GM15510 (cell line): ENCODE data around the gene DUOXA2.

Experiments used
- POLR2A ChIP-seq: IDR thresholded peaks from 3 replicates; pipeline ENCODE4 v1.6.1; 2011; ENCODE audit warnings: borderline replicate concordance; ENCODE audit not compliant: insufficient read length; ENCODE audit errors: extremely low read depth

DUOXA2 gene

DNA sequence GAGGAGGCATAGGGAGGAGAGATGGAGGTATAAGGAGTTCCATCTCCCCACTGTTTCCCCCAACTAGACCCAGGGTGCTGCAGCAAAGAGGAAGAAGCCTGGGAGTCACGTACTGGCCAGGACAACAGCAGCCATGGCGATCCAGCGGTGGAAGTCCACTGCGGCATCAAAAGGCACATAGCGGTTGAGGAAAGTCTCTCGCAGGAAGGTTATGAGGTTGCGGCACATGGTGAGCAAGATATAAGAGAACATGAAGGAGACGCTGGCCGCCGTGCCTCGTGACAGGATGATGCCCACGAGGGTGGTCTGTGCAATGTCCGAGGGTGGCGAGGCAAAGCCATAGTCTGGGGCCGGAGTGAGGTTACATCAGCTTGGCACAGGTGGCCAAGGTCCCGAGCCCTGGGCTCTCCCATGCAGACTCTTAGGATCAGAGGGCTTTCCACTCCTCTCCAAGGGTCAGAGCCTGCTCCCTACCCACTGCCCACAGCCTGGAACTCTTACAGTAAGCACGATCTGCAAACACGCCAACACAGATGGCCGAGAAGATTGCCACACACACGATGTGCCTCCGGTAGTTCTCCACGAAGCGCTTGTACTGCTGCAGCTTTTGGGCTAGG lies 14.5 kb upstream of the DUOXA2 start:
- no peak for TF ChIP-seq POLR2A

DNA sequence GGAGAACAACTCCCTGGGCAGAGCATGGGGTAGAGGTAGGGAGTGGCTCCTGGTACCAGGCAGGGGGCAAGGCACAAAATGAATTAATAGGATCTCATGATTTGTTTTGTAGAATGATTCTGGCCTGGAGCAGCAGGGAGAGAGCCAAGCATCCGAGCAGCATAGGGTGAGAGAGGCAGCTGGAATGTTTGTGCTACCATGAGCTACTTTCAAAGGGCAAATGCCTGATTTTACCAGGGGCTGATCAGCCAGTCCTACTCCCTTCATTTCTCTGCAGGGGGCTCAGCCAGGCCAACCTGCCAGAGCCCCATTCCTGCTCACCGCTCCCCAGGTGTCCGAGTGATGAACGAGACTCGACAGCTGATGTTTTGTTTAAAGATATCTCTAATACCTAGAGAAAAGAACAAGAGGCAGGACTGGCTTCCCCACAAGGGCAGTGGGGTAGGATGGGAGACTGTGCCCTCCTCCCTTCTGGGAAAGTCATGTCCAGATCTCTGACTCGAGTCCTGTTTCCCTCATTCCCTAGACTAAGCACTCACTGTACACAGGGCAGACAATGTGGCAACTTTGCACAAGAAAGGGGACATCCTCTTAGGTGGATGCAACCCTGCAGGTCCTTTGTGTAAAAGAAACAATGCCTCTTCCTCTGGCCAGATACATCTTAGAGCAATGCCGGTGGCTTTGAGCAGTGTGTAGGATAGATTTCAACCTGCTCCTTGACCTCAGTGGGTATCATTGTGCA lies 13.1 kb upstream of the DUOXA2 start:
- no peak for TF ChIP-seq POLR2A

DNA sequence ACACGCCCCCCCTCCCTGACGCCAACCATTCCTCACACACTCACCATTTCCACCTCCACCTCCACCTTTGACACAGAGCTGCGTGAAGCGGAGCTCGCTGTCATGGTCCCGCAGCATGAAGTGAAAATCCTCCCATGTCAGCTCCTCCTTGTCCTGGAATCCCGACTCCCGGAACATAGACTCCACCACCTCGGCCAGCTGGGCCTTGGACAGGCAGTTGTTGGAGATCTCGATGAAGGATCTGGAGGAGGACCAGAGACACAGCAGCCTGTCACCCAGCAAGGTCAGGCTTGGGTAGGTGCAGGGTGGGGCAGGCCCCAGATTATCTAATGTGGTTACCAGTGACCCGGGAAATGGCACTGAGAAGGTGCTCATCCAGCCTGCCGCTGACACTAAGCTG lies 12.4 kb upstream of the DUOXA2 start:
- TF ChIP-seq POLR2A = no peak

DNA sequence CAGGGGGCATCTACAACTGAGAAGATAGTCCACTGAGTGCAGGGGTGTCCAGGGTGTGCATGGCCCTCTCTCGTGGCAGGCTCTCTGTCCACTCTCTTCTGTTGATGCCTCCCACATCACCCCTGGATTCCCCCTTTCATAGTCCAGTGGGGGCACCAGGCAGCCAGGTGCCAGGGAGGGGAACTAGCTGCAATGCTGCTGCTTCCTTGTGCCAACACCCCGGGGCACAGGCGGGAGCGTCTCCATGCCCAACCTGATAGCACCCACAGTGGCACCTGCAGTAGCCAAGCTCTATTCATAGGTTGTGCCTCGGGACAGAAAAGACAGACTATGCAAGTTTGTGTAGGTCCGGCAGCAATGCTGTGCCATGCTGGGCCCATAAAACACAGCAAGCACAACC lies 11.9 kb upstream of the DUOXA2 start:
- no peak for TF ChIP-seq POLR2A

DNA sequence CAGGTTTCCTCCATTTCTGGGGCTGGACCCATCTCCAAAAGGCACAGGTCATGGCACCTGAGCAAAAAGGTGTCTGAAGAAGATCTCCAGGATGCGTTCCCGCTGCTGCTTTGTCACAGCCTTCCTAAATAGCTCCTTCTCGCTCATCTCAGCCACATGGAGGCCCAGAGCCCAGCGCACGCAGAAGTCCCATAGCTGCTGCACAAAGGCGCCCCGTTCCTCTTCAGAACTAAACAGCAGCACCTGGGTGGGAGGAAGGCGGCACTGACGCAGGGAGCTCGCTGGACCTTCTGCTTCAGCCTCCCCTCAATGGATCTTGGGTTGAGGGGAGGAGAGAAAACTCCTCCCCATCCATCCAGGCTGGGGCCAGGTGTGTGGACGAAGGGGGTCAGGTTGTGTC lies 8.5 kb upstream of the DUOXA2 start:
- TF ChIP-seq POLR2A = no peak

DNA sequence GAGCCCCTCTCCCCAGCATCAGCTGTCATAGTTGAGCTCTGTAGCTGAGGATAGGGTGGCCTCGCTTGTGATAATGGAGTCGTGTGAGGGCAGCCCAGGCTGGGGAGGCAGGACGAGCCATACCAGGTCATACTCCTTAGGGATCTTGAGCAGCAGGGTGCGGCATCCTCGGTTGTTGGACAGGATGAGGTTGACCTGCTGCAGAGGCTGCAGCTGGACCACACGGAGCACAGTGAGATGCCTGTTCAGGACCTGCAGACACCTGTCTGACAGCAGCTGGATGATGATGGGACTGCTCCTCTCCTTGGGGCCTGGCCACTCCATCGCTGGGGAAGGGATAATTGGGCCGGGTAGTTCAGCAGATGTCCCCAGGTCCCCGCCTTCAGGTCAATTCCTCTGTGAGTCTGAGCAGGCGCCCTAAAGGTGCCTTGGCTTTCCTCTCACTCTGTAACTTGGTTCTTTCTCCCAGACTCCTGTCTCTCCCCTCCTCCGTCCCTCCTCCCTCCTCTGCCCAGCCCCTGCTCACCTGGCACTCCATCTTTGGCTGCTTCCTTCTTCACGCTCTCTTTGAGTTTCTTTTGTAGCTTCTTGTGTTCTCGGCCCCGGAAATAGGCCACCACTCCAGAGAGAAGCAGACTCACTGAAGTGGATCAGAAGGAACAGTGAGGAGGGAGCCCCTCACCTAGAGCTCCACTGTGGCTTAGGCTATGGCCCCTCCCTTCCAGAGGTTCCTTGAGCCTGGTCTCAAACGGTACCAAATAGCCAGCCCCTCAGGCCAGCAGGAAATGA lies 7.9 kb upstream of the DUOXA2 start:
- no peak for TF ChIP-seq POLR2A

DNA sequence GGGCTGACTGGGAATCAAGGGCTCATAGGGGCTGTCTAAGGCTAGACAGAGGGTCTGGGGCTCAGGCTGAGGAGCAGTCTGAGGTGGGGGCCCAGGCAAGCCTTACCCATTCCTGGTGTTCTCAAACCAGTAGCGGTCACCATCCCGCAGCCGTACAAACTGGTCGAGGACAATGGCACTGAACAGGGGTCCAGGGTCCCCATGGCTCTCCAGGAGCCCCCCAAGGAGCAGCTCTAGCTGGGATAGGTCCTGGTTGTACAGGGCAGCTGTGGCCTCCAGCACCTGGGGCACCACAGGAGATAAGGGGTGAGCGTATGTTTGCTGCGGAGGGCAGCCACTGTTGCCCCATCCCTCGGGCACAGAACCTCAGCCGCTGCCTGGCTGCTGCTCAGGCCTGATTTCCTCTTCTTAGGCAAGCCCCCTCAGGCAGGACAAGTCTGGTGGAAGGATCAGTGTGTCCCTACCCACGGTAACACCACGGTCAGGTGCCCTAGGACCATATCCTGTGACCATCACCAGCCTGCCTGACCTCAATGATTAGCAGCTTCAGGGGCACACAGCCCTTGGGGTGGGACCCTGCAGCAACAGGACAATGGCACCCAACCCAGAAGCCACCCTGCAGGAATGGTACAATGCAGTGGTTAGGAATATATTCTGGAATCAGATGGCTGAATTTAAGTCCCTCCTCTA lies 6.0 kb upstream of the DUOXA2 start:
- TF ChIP-seq POLR2A = no peak

DNA sequence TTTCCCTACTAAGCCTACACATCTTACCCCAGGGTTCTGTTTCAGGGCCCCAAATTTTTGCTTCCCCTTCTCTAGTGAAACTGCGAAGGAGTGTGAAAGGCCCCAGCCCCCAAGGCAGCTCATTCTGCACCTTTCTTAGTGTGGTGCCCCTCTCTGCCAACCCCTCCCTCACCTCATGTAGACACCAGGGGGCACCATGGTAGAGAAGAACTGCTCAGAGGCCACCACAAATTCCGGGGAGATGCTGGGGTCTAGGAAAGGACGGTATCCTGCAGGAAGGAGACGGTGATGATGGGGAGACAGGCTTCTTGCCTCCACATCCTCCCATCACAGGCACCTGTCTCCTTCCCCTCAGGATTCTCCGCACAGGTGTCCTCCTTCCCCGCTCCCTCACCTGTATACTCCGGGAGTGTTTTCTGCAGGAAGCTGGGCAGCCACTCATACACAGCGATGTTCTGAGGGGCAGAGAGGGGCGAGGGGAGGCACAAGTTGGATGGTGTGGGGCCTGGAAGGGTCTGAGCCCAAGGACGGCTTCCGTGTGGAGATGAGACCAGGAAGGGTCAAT lies 3.8 kb upstream of the DUOXA2 start:
- TF ChIP-seq POLR2A = no peak

DNA sequence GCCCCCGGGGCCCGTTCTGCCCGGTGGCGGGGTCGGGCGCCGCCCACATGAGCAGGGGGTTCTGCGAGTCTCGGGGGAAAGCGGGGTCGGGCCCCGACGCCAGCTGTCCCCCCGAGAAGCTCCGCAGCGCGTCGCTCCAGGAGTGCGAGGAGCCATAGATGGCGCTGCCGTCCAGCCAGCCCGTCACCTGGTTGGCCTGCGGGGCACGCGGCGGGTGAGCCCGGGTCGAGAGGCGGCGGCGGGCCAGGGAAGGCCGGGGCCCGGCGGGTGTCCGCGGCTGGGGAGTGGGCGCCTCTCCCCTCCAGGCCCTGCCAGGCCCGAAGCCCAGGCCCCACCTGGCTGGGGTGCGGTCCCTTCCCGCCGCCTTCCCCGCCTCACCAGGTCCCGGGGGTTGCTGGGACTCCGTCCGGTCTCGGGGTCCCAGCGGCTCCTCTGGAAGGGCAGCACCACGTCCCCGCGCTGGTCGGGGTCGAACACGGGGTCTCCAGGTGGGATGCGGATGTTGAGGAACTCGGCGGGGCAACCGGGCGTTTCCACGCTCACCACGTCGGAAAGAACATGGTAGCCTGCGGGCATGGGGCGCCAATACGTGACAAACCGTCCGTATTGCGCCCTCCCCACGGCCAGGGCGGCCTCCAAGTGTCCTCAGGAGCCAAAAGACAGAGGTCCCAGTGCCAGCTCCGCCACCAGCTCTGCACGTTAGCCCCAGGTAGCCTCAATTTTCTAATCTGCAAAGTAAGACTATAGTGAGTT lies 2.6 kb upstream of the DUOXA2 start:
- TF ChIP-seq POLR2A = no peak

DNA sequence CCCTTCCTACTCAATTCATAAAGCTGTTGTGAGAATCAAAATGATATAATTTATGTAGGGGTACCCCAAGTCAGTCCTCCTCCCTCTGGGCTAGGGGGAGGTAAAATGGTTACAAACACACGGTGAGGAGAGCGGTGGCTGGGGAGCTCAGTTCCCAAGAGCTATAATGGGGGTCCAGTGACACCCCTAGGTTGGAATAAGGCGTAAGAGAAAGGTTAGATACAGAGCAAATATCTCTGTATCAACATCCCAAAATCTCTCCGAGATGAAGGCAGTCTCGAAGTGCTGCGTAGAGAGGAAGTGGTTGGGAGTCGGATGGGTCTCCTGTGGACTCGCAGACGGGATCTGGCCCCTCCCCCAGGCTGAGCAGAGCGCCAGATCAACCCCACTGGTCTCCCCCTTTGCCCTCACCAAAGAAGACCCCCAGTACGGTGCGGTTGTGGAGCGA lies 2.0 kb upstream of the DUOXA2 start:
- no peak for TF ChIP-seq POLR2A

DNA sequence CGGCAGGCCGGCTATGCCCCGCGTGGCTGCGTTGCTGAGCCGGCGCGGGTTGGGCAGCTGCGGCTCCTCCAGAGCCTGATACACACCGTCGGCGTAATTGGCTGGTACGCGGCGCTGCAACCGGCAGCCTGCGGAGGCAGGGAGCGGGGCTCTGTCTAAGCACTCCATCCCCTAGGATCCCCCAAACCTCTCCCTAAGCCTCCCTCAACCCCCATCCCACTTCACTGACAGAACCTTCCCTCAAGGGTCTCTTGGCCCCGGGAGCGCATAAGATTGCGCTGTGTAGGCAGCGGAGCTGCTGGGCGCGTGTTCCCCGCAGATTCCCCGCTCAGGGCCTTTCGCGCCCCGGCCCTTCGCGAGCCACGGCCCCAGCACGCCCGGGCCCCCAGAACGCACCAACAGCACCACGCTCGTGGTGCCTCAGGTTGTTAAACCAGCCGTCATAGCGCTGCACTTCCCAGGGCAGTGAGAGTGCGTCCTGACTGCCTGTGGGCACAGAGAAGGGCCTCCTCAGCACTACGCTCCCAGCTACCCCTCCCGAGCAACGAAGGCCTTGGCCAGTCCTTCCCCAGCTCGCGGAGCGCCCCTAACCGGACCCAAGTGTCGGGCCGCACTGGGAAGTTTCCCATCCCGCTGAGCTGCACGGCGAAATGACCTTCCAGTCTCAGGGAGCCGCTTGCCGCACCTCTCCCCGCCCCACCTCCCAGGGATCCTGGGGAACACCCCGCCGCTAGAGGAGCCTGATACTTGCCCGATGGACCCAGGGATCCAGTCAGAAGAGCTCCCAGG lies 1.3 kb upstream of the DUOXA2 start:
- no peak for TF ChIP-seq POLR2A

DNA sequence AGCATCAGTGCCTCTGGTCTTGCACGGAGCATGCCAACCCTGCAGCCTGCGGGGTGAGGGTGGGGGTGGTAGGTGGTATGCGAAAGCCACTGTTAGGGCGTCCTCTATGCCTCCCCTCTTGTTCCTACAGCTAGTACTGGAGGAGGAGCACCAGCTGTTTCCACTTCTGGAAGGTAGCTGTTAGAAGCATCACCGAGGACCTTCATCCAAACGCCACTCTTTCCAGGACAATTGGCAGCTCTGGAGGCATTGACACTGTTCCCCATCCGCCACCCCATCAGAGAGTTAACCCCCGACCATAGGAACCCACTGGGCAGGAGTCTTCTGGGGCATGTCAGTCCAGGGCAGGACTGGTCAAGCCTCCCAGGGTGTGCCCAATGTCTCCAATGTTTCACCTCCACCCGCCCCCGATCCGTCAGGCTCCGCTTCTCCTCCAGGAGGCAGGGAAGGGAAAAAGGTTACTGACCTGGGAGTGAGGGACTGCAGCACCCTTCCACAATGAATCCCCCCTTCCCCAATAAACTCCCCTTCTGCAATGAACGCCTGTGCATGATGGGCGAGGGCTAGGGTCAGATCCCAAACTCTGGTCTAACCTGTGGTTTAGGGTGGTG lies 641 bp upstream of the DUOXA2 start:
- TF ChIP-seq POLR2A = no peak

DNA sequence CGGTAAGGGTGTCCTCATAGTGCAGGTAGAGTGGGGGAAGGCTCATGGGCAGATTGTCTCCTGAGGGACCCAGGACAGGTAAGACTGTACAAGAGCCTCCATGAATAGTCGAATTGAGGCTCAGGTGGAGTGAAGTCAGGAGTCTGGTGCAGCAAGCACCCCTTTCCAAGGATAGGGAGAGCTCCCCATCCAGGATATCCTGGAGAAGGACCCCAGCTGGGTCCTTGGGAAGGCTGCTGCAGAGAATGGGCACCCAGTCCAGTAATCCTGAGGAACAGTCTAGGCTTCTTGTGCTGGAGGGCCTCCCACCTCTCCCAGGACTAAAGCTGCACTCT lies 592 bp downstream of the DUOXA2 start:
- no peak for TF ChIP-seq POLR2A
